ENCODE results near the gene ADAMTS17. TPM values are rescaled to one million over a fixed set of nuclear protein-coding genes. Genes with fewer than 3 reads are reported as not detected.
A peak's percentile ranks its signal among the peaks of the same experiment; 100 is the strongest.
"Not testable (repeated sequence)": the region's sequence is repeated elsewhere in the genome, so short reads cannot be mapped to it uniquely, and the experiment has no call there.

ADAMTS17 gene
- total RNA-seq, 2 donors from 2014 or later, result 4.0 to 6.8 TPM

DNA sequence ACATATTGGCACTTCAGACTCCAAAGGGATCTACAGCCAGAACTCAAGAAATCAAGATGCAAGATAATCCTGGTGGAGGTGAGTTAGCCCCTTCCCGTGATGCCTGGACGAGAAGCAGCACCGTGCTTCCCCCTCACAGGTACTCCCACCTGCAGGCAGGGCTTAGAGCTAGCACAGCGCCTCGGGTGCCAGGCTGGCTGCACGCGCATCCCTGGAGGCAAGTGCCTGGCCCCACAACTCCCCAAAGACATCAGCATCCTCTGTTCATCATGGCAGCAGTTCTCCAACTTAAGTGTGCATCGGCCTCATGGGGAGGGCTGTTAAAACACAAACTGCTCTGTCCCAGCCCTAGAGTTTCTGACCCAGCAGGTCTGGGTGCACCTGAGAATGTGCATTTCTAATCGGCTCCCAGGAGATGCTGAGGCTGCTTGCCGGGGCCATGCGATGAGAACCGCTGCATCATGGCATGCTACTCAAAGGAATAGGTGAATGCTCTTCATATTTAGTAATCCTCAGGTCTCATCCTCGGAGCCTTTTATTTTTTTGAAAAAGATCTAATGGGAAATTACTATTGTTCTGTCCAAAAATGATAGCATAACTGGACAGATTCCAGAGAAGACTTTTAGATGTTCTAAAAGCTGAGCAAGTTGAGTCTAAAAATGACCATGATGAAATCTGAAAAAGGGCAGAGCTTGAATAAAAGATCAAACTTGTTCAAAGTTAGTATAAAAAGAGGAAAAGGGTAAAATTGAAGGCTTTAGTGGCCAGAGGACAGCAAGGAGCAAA, 244.2 kb downstream of the ADAMTS17 start:
- no peak for DNase-seq (ENCODE audit: low spot score)
- intact Hi-C loops (cut with DNase I), result no loop called here

DNA sequence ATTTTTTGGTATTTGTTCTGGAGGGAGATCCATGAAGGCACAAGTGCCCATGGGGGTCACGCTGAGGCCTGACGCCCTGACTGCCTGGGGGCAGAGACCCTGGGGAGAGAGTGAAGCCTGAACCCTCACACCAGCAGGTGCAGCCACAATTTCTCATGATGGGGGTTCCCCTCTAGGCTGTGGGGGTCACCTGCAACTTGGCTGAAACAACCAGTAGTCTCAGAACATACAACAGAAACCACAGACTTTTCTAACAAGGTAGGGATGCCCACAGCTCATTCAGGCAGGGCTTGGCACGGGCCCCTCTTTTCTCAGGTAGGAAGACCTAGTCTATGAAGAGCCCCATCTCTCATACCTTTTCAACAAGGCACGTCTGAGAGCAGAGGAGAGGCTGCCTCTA, 245.1 kb downstream of the ADAMTS17 start:
- DNase-seq (ENCODE audit: low spot score), result no peak
- intact Hi-C loops (cut with DNase I), result no loop called here

DNA sequence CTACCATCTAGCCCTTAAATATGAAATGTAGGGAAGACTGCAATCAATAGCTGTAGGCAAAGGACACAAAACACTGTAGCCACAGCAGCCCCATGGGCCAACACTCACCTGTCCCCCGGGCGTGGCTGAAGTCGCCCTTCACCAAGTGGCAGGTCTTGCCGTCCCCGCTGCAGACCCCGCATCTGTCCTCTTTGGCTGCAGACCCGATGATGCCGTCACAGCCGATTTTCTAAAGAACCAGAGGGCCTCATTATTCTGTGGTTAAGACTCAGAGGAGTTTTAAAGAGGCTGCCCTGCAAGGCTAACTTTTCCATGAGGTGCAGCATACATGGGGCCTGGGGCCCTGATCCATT, 245.6 kb downstream of the ADAMTS17 start:
- no peak for DNase-seq (ENCODE audit: low spot score)
- intact Hi-C loops (cut with DNase I), result no loop called here

DNA sequence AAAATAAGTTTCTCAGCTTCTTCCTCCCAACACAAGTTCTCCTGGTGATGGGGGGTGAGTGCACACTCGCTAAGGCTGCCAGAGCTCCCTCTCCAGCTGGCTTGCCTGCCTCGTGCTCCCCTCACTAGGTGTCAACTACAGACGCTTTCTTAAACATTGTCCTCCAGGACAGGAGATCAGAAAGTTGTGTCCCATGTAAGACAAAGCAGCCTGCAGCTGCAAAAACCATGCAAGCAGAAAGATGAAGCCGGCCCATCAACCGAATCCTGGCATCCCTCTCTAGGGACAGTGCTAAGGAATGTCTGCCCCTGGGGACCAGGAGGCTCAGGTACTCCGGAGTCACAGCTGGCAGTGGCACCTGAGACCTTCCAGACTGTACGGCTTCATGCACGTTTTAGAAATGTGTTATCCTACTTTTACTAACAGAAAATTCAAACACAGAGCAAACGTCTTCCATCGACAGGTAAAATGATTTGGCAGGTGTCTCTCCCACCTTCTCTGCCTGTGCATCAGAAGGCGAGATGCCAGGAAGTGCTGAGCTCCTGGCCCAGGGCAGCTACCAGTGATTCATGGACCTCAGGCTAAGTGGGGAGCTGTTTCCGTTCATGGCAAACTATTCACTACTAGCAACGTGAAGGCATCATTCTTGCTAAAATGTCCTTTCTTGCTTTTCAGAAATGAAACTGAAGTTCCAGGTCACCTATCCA, 246.1 kb downstream of the ADAMTS17 start:
- no peak for DNase-seq (ENCODE audit: low spot score)
- intact Hi-C loops (cut with DNase I), result no loop called here

DNA sequence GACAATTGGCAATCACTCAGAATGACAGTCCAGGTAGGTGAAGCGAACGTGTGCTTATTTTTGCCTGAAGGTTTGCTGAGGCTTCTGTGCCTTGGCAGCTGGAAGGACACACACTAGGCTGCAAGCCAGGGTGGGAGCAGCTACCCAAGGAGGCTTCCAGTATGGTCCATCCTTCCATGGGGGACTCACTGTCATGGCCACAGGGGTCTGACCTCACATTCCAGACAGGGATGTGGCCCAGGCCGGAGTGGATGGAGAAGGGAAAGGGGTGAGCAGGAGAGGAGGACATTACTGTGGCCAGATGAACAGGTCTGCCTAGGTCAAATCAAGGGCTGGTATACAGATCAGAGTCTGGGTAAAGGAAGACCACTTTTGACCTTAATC, 247.7 kb downstream of the ADAMTS17 start:
- DNase-seq (ENCODE audit: low spot score), result peak; percentile 41

DNA sequence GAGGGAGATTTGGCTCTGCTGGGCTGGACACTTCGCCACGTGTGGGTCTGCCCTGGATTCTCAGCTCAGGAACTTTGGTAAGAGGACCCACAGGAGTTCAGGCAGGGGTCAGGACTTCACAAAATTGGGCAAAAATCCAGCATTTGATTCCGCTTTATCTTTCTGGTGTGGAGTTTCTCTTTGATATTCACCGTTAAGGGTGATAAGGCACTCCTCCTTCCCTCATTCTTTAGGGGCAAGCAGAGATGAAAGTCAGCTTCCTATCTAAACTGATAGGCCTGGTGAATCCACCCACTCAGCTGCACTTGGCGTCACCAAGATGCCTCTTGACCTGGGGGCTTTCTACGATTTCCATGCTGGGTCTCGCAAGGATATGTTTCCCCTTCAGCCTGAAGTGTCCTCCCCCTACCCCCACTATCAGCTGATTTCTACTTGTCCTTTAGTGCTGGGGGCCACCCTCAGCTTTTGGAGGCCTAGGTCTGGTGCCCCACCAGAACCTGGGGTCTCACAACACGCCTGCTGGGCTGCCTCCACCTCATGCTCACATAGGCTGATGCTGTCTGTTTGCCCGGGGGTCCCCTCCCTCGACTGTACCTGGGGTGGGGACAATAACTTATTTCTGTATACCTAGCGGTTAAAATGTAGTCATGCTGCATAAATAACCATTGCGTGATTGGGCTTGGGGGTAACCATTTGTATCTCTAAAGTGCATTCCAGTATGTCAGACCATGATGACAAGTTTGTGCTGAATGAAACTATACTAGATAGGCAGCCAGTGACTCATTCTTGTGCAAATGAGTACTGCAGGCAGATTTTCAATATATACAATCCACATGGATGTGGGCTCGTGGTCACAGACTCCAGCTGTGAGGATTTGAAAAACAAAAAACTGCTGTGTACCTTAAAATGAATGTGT, 248.3 kb downstream of the ADAMTS17 start:
- intact Hi-C loops (cut with DNase I), result no loop called here
- peak; percentile 34 for DNase-seq (ENCODE audit: low spot score)

More for the DNA sequence above, 247.7 kb downstream of the ADAMTS17 start:
- intact Hi-C loops (cut with DNase I), result no loop called here

DNA sequence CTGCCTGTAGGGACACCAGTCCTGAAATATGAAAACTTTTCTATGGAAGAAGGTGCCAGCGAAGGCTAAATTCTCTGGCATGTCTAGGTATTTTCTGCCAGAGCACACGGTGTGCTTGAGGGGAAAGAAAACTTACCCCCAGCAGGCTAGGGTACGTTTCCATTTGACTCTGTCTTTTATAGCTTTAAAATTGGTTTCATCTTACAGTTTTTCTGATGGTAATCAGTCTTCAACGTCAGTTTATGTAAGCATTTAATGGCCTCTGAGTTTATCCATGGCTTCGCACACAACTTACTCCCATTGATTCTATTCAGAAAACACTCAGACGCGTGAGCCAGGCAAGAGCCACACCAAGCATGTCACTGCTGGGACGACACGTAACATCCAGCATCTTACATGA, 249.7 kb downstream of the ADAMTS17 start:
- intact Hi-C loops (cut with DNase I), result no loop called here
- DNase-seq (ENCODE audit: low spot score), result no peak

DNA sequence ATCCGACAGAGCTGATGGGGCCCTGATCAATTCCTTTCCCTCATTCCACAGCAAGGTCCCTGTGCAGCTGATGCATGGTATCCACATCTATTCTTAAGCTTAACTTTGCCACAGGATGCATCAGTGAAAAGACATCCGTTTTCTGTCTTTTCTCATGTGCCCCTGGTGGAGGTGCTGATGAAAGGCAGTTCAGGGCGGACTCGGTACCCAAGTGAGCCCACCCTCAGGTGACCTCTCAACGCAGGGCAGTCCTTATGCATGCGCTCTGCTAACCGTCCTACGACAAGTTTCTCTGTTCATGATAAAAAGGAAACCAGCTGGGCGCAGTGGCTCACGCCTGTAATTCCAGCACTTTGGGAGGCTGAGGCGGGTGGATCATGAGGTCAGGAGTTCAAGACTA, 251.4 kb downstream of the ADAMTS17 start:
- DNase-seq (ENCODE audit: low spot score), result peak; percentile 29
- intact Hi-C loops (cut with DNase I), result no loop called here

DNA sequence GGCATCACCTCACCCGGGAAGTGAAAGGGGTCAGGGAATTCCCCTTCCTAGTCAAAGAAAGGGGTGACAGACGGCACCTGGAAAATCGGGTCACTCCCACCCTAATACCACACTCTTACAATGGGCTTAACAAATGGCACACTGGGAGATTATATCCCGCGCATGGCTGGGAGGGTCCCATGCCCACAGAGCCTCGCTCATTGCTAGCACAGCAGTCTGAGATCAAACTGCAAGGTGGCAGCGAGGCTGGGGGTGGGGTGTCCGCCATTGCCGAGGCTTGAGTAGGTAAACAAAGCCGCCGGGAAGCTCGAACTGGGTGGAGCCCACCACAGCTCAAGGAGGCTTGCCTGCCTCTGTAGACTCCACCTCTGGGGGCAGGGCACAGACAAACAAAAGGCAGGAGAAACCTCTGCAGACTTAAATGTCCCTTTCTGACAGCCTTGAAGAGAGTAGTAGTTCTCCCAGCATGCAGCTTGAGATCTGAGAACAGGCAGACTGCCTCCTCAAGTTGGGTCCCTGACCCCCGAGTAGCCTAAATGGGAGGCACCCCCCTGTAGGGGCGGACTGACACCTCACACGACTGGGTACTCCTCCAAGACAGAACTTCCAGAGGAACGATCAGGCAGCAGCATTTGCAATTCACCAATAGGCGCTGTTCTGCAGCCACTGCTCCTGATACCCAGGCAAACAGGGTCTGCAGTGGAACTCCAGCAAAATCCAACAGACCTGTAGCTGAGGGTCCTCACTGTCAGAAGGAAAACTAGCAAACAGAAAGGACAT, 257.5 kb downstream of the ADAMTS17 start:
- intact Hi-C loops (cut with DNase I), result not testable (repeated sequence)
- DNase-seq (ENCODE audit: low spot score), result peak; percentile 13

DNA sequence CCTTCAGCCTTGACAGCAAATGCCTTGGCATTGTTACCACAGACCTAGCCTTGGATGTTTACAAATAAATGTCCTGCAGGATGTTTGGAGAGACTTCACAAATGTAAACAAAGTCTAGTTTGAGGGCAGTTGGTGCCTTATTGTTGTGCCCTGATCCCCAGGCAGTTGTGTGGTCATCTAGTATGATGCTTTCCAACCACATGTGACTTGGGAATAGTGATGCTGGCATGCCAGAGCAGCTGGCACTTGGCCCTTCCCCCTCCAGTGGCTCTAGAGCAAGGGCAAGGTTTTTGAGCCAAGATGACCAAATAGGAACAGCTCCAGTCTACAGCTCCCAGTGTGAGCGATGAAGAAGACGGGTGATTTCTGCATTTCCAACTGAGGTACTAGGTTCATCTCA, 258.2 kb downstream of the ADAMTS17 start:
- intact Hi-C loops (cut with DNase I), result no loop called here
- DNase-seq (ENCODE audit: low spot score), result peak; percentile 18

DNA sequence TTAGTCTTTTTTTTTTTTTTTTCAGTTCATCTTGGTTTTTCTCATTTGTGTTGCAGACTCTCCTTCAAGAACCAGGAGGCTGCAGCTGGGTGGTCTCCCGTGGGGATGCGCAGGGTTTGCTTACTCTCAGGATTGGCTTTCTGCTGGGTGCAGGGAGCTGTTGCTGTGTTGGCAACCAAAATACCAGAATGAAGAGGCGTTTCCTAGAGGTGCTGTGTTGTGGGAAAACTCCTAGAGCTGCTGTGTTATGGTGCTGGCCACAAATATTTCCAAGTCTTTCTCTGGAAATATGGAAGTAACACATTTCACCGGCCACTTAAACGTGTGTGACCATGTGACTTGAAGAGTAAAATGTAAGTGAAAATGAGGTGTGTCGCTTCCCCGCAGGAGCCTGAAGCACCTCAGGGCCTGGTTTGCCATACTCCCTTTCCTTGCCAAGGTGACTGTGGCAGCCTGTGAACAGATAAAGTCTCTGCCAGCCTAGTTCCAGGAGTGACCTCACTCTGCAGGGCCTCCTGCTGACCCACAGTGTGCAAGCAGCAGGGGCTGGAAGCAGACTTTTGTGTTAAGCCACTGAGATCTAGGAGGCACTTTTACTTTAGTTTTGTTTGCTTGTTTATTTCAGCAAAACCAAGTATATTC, 258.9 kb downstream of the ADAMTS17 start:
- DNase-seq (ENCODE audit: low spot score), result peak; percentile 17
- intact Hi-C loops (cut with DNase I), result no loop called here

DNA sequence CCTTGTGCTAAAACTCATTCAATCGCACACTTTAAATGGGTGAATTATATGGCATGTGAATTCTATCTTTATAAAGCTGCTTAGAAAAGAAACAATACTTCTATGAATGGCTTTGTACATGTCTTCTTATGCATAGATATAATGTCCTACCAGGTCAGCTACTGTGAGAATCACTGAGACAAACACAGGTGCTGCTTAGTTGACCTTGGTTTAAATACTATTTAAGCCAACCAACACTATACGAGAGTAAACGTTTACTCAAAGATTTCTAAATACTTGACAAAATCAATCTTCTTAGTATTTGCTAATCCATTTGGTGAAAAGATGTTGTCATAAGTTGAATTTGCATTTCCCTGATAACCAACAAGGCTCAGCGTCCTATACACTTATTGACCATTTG, 260.3 kb downstream of the ADAMTS17 start:
- intact Hi-C loops (cut with DNase I), result no loop called here

DNA sequence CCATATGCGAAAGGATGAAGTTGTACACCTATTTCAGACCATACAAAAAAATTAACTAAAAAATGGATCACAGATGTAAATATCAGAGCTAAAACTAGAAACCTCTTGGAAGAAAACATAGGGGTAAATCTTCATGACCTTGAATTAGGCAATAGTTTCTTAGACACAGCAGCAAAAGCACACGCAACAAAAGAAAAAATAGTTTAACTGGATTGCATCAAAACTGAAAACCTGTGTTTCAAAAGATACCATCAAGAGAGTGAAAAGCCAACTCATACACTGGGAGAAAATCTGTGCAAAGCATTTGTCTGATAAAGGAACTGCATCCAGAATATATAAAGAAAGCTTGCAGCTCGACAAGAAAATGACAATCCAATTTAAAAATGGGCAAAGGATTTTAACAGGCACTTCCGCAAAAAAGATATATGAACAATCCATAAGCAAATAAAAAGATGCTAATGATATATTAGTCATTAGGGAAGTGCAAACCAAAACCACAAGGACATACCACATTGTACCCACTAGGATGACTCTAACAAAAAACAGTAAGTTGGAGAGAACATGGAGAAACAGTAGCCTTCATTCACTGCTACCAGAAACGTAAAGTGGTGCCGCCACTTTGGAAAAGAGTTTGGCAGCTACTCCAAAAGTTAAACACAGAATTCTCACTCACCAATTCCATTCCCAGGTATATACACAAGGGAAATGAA, 263.1 kb downstream of the ADAMTS17 start:
- intact Hi-C loops (cut with DNase I), result no loop called here
- no peak for DNase-seq (ENCODE audit: low spot score)

More for the DNA sequence above, 260.3 kb downstream of the ADAMTS17 start:
- DNase-seq (ENCODE audit: low spot score), result no peak

DNA sequence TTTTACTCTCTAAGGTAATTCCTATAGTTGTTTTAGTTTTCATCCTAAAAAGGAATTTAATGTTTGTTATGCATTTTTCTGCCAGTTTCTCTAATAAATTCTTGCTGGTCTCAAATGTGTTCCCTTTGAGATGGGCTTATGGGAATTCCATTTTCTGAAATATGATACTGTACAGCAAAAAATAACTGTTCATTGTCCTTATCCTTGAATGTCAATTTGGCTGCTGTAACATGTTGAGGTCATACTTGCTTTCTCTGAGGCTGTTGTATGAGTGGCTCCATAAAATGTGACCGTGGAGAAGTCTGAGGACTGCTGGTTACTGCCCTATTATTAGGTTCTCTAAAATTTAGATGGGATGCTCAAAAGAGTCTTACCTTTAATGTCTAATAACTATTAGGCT, 266.5 kb downstream of the ADAMTS17 start:
- intact Hi-C loops (cut with DNase I), result no loop called here

DNA sequence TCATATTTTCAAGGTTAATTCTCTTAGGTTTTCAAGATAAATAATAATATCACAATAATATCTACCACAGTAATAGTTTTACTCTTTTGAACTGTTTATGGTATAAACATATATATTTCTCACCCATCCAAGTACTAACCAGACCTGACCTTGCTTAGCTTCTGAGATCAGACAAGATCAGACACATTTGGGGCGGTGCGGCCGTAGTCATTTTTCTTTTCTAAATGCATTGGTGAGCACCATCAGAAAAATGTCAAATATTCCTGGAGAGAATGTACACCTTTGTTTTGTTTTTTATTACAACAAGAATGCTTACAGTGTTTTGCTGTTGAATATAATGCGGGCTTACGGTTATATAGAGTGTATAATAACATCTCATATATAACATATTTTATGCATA, 267.8 kb downstream of the ADAMTS17 start:
- no peak for DNase-seq (ENCODE audit: low spot score)
- intact Hi-C loops (cut with DNase I), result no loop called here

More for the DNA sequence above, 266.5 kb downstream of the ADAMTS17 start:
- no peak for DNase-seq (ENCODE audit: low spot score)

DNA sequence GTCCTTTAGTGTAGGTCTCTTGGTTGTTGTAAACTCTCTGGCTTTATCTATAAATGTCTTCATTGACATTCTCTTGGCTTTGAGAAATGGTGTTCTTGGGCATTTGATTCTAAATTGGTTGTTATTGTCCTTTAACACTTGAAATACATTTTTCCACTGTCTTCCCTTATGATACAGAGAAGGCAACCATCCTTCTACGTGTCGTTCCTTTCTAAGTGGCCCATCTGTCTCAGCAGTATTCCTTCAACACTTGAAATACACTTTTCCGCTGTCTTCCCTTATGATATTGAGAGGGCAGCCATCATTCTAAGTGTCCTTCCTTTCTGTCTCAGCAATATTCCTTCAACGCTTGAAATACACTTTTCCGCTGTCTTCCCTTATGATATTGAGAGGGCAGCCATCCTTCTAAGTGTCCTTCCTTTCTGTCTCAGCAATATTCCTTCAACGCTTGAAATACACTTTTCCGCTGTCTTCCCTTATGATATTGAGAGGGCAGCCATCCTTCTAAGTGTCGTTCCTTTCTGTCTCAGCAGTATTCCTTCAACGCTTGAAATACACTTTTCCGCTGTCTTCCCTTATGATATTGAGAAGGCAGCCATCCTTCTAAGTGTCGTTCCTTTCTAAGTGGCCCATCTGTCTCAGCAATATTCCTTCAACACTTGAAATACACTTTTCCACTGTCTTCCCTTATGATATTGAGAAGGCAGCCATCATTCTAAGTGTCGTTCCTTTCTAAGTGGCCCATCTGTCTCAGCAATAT, 275.1 kb downstream of the ADAMTS17 start:
- intact Hi-C loops (cut with DNase I); DNase-seq (ENCODE audit: low spot score): not testable (repeated sequence)

DNA sequence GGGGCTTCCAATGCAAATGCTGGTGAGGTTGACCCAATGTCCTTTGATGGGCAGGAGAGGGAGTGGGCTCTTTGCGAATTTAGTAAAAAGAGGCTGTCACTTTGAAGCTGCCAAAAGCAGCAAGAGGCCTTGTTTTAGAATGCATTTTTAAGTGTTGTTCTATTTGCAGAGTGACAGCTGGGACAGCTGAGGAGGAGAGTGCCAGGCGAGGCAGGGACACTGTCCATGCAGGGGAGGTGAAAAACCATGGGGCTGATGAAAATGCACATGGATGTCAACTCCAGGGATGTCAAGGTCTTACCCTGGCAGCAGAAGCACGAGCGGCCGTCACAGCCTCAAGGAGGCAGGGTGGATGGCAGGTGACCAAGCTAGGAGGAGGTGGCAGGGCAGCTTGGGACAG, 279.8 kb downstream of the ADAMTS17 start:
- intact Hi-C loops (cut with DNase I), result no loop called here

More for the DNA sequence above, 279.8 kb downstream of the ADAMTS17 start:
- DNase-seq (ENCODE audit: low spot score), result no peak
